Measurements from ENCODE around the gene EXOSC7.
A peak's percentile ranks its signal among the peaks of the same experiment; 100 is the strongest.
"Not testable (repeated sequence)": the region's sequence is repeated elsewhere in the genome, so short reads cannot be mapped to it uniquely, and the experiment has no call there.

Gene EXOSC7

DNA sequence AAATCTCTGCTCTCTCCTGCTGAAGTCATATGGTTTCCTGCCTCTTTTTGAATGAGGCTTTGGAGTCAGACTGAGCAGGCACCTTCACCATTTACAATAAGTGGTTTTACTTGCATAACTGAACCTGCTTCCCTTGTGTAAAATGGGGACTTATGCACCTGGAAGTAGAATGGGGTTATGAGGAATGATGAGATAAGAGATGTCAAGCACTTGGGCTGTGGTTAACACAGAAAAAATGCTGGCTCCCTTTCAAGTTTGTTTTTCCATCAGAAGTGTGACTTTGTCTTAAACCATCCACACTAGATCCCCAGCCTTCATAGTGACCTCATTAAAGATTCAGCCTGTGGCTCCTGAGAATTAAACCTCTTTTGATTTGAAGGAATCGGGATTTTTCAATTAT is 5.2 kb downstream of the EXOSC7 start:
- DNase-seq (no peak), ATAC-seq (peak; percentile 39)
- no peaks in the 10 kb centered on the region for H3K9me3 Mint-ChIP-seq
- no peak overlapping the region for H3K27ac Mint-ChIP-seq
- H3K27me3 Mint-ChIP-seq: no peaks in the 10 kb centered on the region
- peak overlapping the region; percentile 34 to 41 for H3K4me3 Mint-ChIP-seq
- H3K4me1 Mint-ChIP-seq: peaks cover 89% of the 10 kb centered on the region

GRCh38 chr3:44981751-44982150 is 5.7 kb downstream of the EXOSC7 start:
- Mint-ChIP-seq H3K27ac (peak overlapping the region; percentile 81 to 85), H3K4me1 (peaks cover 88% of the 10 kb centered on the region), H3K27me3 (no peaks in the 10 kb centered on the region), H3K4me3 (peak overlapping the region; percentile 10 to 30), H3K9me3 (no peaks in the 10 kb centered on the region)
- ATAC-seq: peak; percentile 61
- DNase-seq: no peak

DNA sequence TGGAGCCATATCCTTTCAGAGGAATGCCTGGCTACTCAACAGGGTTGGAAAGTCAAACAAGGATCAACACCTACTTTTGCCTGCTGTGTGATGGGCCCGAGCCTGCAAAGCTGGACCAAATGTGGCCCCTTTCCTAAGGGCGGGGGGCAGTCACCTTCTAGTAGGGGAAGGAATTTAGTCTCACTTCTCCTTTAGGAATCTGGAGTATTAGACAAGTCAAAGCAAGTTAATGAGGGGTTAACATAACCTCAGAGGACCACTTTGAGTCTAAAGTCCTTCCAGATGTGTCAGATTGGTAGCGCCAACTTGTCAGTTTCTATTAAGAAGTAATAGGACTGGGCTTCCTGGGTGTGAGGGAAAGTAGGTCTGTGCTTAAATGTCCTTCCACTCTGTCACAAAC is 6.8 kb downstream of the EXOSC7 start:
- no peaks in the 10 kb centered on the region for H3K9me3 Mint-ChIP-seq
- H3K27me3 Mint-ChIP-seq: no peaks in the 10 kb centered on the region
- peaks cover 87% of the 10 kb centered on the region for H3K4me1 Mint-ChIP-seq
- H3K27ac Mint-ChIP-seq: no peak overlapping the region
- no peak overlapping the region for H3K4me3 Mint-ChIP-seq
- DNase-seq (no peak), ATAC-seq (no peak)

DNA sequence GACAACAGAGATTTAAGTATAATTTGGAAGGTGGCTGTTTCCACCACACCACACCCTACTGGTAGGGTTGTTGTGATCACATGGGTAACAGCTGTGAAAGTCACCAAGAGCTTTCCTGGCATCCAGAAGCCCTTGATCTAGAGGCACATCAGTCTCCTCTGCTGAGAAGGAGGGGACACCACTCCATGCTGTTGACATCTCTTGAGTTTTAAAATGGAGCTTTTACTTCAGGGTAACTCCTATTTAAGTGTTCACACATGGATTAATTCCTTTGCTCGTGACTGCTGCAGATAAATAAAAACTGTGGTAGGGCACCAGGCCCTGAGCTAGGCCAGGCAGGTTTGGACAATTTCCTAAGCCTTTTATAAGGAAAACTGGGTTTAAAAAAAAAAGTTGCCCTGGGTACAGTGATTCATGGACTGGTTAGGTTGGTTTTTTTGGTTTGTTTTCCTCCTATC is 7.5 kb downstream of the EXOSC7 start:
- peaks cover 86% of the 10 kb centered on the region for H3K4me1 Mint-ChIP-seq
- ATAC-seq (no peak), DNase-seq (no peak)
- no peaks in the 10 kb centered on the region for H3K9me3 Mint-ChIP-seq
- peak overlapping the region in 1 of 2 donors; percentile 54 for H3K27ac Mint-ChIP-seq
- H3K4me3 Mint-ChIP-seq: no peak overlapping the region
- no peaks in the 10 kb centered on the region for H3K27me3 Mint-ChIP-seq

DNA sequence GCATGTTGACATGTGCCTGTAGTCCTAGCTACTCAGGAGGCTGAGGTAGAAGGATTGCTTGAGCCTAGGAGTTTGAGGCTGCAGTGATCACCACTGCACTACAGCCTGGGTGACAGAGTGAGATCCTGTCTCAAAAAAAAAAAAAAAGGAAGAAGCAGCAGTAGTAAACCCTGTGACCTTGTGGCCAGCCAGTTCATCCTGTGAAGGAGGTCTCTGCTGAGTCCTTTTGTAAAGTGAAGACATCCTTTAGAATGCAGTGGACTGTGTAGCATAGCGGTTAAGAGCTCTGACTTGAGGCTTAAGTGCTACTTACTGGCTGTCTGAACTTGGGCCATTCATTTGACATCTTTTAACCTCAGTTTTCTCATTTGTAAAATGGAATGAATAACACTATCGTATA is 8.3 kb downstream of the EXOSC7 start:
- DNase-seq: no peak
- H3K4me3 Mint-ChIP-seq: no peak overlapping the region
- H3K27ac Mint-ChIP-seq: no peak overlapping the region
- ATAC-seq: peak; percentile 60
- no peaks in the 10 kb centered on the region for H3K27me3 Mint-ChIP-seq
- H3K4me1 Mint-ChIP-seq: peaks cover 83% of the 10 kb centered on the region
- H3K9me3 Mint-ChIP-seq: no peaks in the 10 kb centered on the region

GRCh38 chr3:44986330-44986729 is 10.3 kb downstream of the EXOSC7 start:
- H3K27me3 Mint-ChIP-seq, DNase-seq, ATAC-seq, H3K9me3 Mint-ChIP-seq, H3K27ac Mint-ChIP-seq, H3K4me3 Mint-ChIP-seq: not testable (repeated sequence)
- peaks cover 79% of the 10 kb centered on the region for H3K4me1 Mint-ChIP-seq

GRCh38 chr3:44987332-44987731 is 11.3 kb downstream of the EXOSC7 start:
- Mint-ChIP-seq H3K4me3 (no peak overlapping the region), H3K27ac (no peak overlapping the region), H3K4me1 (peaks cover 74% of the 10 kb centered on the region), H3K27me3 (no peaks in the 10 kb centered on the region), H3K9me3 (no peaks in the 10 kb centered on the region)
- no peak for ATAC-seq
- no peak for DNase-seq

DNA sequence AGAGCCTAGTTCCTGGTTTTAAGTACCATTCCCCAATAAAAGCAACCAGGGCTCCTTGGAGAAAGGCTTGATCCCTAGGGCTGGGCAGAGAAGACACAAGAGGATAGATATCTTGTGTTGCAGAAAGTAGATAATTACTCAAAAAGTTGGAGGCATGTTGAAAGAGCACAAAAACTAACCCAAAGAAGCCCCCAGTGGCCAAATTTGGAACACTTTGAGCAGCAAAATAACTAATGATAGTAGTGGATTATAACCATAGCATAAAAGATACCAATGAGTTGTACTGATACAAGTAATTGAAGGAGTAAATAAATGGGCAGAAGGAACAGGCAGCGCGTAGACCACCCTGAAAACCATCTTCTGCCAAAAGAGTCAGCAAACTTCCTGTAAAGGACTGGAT is 12.0 kb downstream of the EXOSC7 start:
- H3K27me3 Mint-ChIP-seq: no peaks in the 10 kb centered on the region
- no peak for ATAC-seq
- H3K9me3 Mint-ChIP-seq: no peaks in the 10 kb centered on the region
- H3K27ac Mint-ChIP-seq: no peak overlapping the region
- no peak overlapping the region for H3K4me3 Mint-ChIP-seq
- H3K4me1 Mint-ChIP-seq: peaks cover 74% of the 10 kb centered on the region
- no peak for DNase-seq

- Mint-ChIP-seq H3K4me1 (peaks cover 74% of the 10 kb centered on the region), H3K27ac (no peak overlapping the region), H3K9me3 (no peaks in the 10 kb centered on the region), H3K27me3 (no peaks in the 10 kb centered on the region), H3K4me3 (no peak overlapping the region)
- DNase-seq (no peak), ATAC-seq (no peak)
Measured at GRCh38 chr3:44989141-44989540, 13.1 kb downstream of the EXOSC7 start.

DNA sequence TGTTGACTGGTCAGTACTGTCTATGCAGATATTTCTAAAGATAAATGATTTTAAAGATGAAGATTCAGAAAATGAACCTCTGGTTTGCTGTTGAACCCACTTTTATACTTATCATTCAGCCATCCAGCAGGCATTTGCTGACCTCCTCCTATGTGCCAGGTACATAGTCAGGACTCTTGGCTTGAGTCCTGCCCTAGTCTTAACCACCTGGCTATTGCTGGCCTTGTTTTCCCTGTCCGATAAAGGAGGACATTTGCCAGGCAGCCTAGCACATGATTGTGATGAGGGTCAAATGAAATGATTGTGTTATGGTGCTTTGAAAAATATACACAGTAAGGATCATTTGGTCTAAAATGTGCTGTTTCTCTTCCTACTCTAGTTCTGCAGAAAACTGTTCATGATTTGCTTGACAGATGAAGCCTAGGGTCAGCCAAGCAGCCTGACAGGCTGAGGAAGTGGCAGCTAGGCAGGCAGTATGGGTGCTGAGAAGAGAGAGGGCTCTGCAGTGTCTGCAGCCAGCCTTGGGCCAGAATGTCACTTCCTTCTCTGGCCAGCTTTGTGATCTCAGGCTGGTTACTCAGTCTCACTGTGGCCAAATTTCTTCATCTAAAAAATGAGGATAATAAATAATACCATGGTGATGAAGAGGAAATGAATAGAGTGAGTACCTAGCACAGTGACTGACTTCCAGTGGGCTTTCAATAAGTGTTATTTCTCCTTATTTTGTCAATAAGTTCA is 13.8 kb downstream of the EXOSC7 start:
- DNase-seq (no peak), ATAC-seq (no peak)
- Mint-ChIP-seq H3K4me1 (peaks cover 77% of the 10 kb centered on the region), H3K9me3 (no peaks in the 10 kb centered on the region), H3K27ac (no peak overlapping the region), H3K4me3 (no peak overlapping the region), H3K27me3 (no peaks in the 10 kb centered on the region)

DNA sequence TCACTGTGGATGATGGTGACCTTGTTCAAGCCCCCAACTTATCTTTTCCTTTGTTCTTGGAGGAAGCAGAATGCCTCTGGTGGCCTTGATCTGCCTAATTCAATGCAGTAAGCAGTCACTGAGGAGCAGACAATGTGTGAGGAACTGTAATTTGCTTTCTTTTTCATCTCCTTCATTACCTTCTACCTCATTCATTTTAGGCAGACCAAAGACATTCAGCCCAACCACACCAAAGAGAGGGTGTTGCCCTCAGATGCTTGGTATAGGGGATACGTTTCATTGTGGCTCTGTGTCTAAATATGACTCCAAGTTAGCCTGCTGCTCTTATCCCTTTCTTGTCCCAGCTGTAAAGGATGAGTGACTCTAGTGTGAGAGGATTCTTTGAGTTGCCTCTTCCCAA is 15.3 kb downstream of the EXOSC7 start:
- DNase-seq (no peak), ATAC-seq (no peak)
- Mint-ChIP-seq H3K27me3 (no peaks in the 10 kb centered on the region), H3K27ac (no peak overlapping the region), H3K4me1 (peaks cover 85% of the 10 kb centered on the region), H3K9me3 (no peaks in the 10 kb centered on the region), H3K4me3 (no peak overlapping the region)

DNA sequence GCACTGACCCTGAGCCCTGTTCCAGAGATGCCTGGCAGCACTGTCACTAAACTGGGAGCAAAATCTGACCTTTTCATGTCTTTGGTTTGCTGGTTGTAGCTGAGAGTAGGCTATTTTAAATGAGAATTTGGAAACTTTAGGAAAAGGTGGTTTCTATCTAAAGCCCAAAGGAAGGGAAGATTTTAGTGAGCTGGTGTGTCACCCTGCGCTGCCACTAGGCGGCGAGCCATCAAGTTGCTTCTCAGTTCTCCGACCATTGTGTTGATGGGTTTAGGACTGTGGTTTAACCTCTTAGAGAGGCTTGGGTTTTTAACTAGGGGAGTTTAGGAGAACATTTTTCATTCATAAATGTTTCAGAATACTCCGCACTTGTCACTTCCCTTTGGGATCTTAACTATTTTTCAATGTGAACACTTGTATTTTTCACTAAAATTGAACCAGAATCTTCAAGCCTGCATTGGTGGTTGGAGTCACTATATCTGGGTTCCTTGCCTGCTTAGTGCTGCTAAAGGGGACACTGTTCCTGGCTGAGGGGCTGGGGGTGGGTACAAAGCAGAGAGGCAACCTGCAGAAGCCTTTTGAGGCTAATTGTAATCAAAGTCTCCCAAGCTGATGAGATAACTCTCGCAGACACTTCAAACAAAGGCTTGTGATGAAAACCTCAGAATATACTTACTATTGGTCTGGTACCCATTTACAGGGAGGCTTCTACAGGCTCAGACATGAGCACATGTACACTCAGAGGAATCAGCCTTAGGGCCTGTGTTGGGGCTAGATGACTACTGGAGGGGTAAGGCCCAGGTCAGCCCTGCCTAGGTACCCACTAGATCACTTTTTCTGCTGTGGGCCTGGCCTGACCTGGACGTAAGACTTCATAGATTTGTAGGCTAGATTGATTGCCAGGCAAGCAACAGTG is 16.8 kb downstream of the EXOSC7 start:
- ATAC-seq: no peak
- H3K4me3 Mint-ChIP-seq: no peak overlapping the region
- H3K4me1 Mint-ChIP-seq: peaks cover 84% of the 10 kb centered on the region

GRCh38 chr3:44993471-44994205 is 17.6 kb downstream of the EXOSC7 start:
- Mint-ChIP-seq H3K4me1 (peaks cover 81% of the 10 kb centered on the region), H3K27ac (peak overlapping the region; percentile 76 to 77), H3K4me3 (no peak overlapping the region), H3K27me3 (no peaks in the 10 kb centered on the region), H3K9me3 (no peaks in the 10 kb centered on the region)
- DNase-seq (no peak), ATAC-seq (peak; percentile 29)

More for the DNA sequence above, 16.8 kb downstream of the EXOSC7 start:
- Mint-ChIP-seq H3K27me3 (no peaks in the 10 kb centered on the region), H3K27ac (peak overlapping the region; percentile 76 to 77), H3K9me3 (no peaks in the 10 kb centered on the region)
- no peak for DNase-seq

DNA sequence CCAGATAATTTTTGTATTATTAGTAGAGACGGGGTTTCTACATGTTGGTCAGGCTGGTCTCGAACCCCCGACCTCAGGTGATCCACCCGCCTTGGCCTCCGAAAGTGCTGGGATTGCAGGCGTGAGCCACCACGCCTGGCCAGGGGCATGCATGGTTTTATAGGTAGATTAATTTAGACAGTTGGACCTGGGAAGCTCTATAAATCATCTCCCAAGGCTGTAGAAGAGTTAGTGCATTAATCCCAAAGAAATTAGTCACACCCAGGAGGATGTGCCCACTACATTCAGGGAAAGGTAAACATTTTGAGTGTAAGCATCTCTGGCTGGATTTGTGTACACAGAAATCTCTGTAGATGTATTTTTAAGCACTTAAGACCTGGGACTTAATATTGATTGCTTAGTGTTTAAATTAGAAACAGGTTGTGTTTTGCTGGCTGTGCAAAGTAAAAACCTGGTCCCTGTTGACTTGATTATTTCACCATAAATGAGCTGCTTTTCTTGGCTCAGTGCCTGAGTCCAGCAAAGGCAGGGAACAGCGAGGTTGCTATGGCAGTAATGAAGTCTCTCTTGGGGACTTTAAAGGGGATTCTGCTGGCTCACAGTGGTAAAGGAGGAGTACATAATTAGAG is 19.2 kb downstream of the EXOSC7 start:
- no peaks in the 10 kb centered on the region for H3K27me3 Mint-ChIP-seq
- H3K27ac Mint-ChIP-seq: peak overlapping the region; percentile 61 to 71
- peaks cover 69% of the 10 kb centered on the region for H3K4me1 Mint-ChIP-seq
- no peak overlapping the region for H3K4me3 Mint-ChIP-seq
- no peaks in the 10 kb centered on the region for H3K9me3 Mint-ChIP-seq
- no peak for ATAC-seq
- DNase-seq: no peak

DNA sequence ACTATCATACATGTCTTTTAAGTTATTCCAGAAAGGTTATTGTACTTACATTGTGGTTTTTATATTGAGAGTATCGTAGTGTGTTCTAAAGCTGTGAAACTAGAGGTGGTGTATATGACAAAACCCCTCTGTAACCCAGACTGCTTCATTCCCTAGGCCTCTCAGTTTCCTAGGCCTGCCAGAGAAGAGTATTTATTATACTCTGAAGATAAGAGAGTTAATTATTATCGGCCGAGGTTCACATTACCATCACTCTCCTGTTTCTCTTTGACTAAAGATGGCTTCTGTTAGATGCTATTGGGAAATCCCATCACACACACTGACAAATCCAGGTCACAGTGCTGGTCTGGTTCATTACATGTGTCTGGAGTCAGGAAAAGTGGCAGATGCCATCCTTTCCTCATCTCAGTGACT is 20.5 kb downstream of the EXOSC7 start:
- peak; percentile 94 for ATAC-seq
- no peak for DNase-seq
- H3K4me3 Mint-ChIP-seq: peak overlapping the region in 1 of 2 donors; percentile 35
- H3K27me3 Mint-ChIP-seq: no peaks in the 10 kb centered on the region
- H3K27ac Mint-ChIP-seq: peak overlapping the region; percentile 39 to 90
- peaks cover 58% of the 10 kb centered on the region for H3K4me1 Mint-ChIP-seq
- no peaks in the 10 kb centered on the region for H3K9me3 Mint-ChIP-seq
